HCT116 (cell line): ENCODE results near the gene ELMO2. TPM values are rescaled to one million over a fixed set of nuclear protein-coding genes. Genes with fewer than 3 reads are reported as not detected.
A peak's percentile ranks its signal among the peaks of the same experiment; 100 is the strongest.

Source experiments
- ATAC-seq: fragments of 200-7000 bp; cut with Tn5 transposase; 2 replicates; pipeline ENCODE4 v1.9.1; 2020; ENCODE audit warnings: mild to moderate bottlenecking, moderate library complexity
- BruUV-seq: library from RNA; stranded (reverse); fragments of 400-500 nt; replicated peaks from 2 replicates; lab custom pipeline; 2021; lab: Mats Ljungman, UMichigan
- CTCF ChIA-PET: fragments of 300-600 bp; sonication (Branson Sonifier 250); formaldehyde crosslinking; loops from one replicate; lab custom pipeline; 2021; ENCODE audit warnings: antibody characterized with exemption; lab: Charles Lee
- POLR2A ChIA-PET: fragments of 300-600, 350-600 bp; sonication (Branson Sonifier 250); formaldehyde crosslinking; loops from one replicate; lab custom pipeline; 2021; ENCODE audit warnings: antibody characterized with exemption; lab: Charles Lee
- RAD21 ChIA-PET, 2 experiments: fragments of 300-600 bp; sonication (Branson Sonifier 250); formaldehyde crosslinking; loops; one replicate each; lab custom pipeline; 2023; ENCODE audit warnings: low total read pairs in 2 of 2; ENCODE audit not compliant: uncharacterized antibody in 2 of 2, unreplicated experiment in 2 of 2, low non-redundant PET in 1 of 2; lab: Charles Lee
- DNase-seq: peaks from one replicate; pipeline ENCODE4 v3.0.0-alpha.2; 2010; ENCODE audit warnings: low read depth, low spot score
- H2AFZ ChIP-seq: fragments of 200-600 bp; shearing (Covaris generic), sonication (generic); 2 replicates; pipeline ENCODE4 v1.6.1; 2017; ENCODE audit warnings: low read depth, mixed run types, mixed read lengths, antibody characterized with exemption, low read length; ENCODE audit not compliant: poor library complexity, severe bottlenecking
- H3K27ac ChIP-seq: 2 replicates; pipeline ENCODE4 v1.5.1; 2012; ENCODE audit warnings: low read depth, low read length
- H3K27me3 ChIP-seq: fragments of 200-600 bp; sonication (generic); 2 replicates; pipeline ENCODE4 v1.6.1; 2016; ENCODE audit warnings: mixed run types, low read length, mixed read lengths; ENCODE audit not compliant: insufficient read depth
- H3K36me3 ChIP-seq, 2 experiments: fragments of 200-500 bp in 1 of 2; fragments of 200-600 bp in 1 of 2; sonication (Bioruptor generic) in 1 of 2; sonication (generic) in 1 of 2; 2 replicates each; pipeline versions ENCODE4 v1.5.1 to v1.6.1; 2014 to 2016; ENCODE audit warnings: low read length in 2 of 2, inconsistent platforms in 1 of 2, mixed read lengths in 1 of 2, mixed run types in 1 of 2; ENCODE audit not compliant: insufficient read depth in 2 of 2, control insufficient read depth in 1 of 2
- H3K4me1 ChIP-seq, 2 experiments: fragments of 200-600 bp in 1 of 2; sonication (generic) in 1 of 2; 2 replicates each; pipeline versions ENCODE4 v1.5.1 to v1.6.1; 2012 to 2017; ENCODE audit warnings: low read length in 2 of 2, inconsistent platforms in 1 of 2, mild to moderate bottlenecking in 1 of 2, mixed read lengths in 1 of 2, mixed run types in 1 of 2, moderate library complexity in 1 of 2; ENCODE audit not compliant: insufficient read depth in 2 of 2, control insufficient read depth in 1 of 2
- H3K4me2 ChIP-seq: fragments of 200-600 bp; sonication (generic); 2 replicates; pipeline ENCODE4 v1.6.1; 2017; ENCODE audit warnings: mixed run types, low read length, mixed read lengths
- H3K4me3 ChIP-seq, 2 experiments: fragments of 200-600 bp in 1 of 2; sonication (generic) in 1 of 2; replicated peaks in 1 of 2; 2 replicates each; pipeline ENCODE4 v1.5.1; 2011 to 2016; ENCODE audit warnings: low read length in 2 of 2, control low read depth in 1 of 2, low read depth in 1 of 2, mild to moderate bottlenecking in 1 of 2, mixed read lengths in 1 of 2, mixed run types in 1 of 2
- H3K79me2 ChIP-seq: fragments of 200-600 bp; sonication (generic); 2 replicates; pipeline ENCODE4 v1.6.1; 2017; ENCODE audit warnings: mild to moderate bottlenecking, mixed run types, low read length, moderate library complexity, mixed read lengths; ENCODE audit not compliant: insufficient read depth
- H3K9ac ChIP-seq: fragments of 200-600 bp; sonication (generic); 2 replicates; pipeline ENCODE4 v1.6.1; 2016; ENCODE audit warnings: low read length, mixed read lengths
- H3K9me2 ChIP-seq: fragments of 200-600 bp; sonication (generic), shearing (Covaris generic); 2 replicates; pipeline ENCODE4 v1.6.1; 2017; ENCODE audit warnings: mixed run types, mild to moderate bottlenecking, moderate library complexity; ENCODE audit not compliant: insufficient read depth
- H3K9me3 ChIP-seq, 2 experiments: fragments of 200-500 bp in 1 of 2; fragments of 200-600 bp in 1 of 2; sonication (Bioruptor generic) in 1 of 2; sonication (generic) in 1 of 2; 2 replicates each; pipeline ENCODE4 v1.6.1; 2014 to 2017; ENCODE audit warnings: low read length in 2 of 2, mixed read lengths in 2 of 2, inconsistent platforms in 1 of 2, low read depth in 1 of 2, mild to moderate bottlenecking in 1 of 2, mixed run types in 1 of 2, moderate library complexity in 1 of 2; ENCODE audit not compliant: control insufficient read depth in 1 of 2, insufficient read depth in 1 of 2
- H4K20me1 ChIP-seq: fragments of 200-600 bp; sonication (generic), shearing (Covaris generic); 2 replicates; pipeline ENCODE4 v1.6.1; 2017; ENCODE audit warnings: mixed run types, mild to moderate bottlenecking, moderate library complexity; ENCODE audit not compliant: insufficient read depth
- ATF3 ChIP-seq: IDR thresholded peaks from 2 replicates; pipeline ENCODE4 v1.6.1; 2012
- CBX3 ChIP-seq: IDR thresholded peaks from 2 replicates; pipeline ENCODE4 v1.6.1; 2012; ENCODE audit warnings: low read depth
- CEBPB ChIP-seq: IDR thresholded peaks from 2 replicates; pipeline ENCODE4 v1.6.1; 2012; ENCODE audit warnings: low read depth
- EGR1 ChIP-seq: IDR thresholded peaks from 2 replicates; pipeline ENCODE4 v1.6.1; 2012; ENCODE audit warnings: low read depth
- ELF1 ChIP-seq: IDR thresholded peaks from 2 replicates; pipeline ENCODE4 v1.6.1; 2012; ENCODE audit warnings: low read depth, borderline replicate concordance
- EZH2 ChIP-seq: fragments of 200-600 bp; sonication (generic); IDR thresholded peaks from 2 replicates; pipeline ENCODE4 v1.6.1; 2017; ENCODE audit warnings: antibody characterized with exemption, mixed run types
- FOSL1 ChIP-seq: IDR thresholded peaks from 2 replicates; pipeline ENCODE4 v1.6.1; 2012; ENCODE audit warnings: low read depth
- JUND ChIP-seq: IDR thresholded peaks from 2 replicates; pipeline ENCODE4 v1.6.1; 2012
- MAX ChIP-seq: IDR thresholded peaks from 2 replicates; pipeline ENCODE4 v1.6.1; 2012
- POLR2A ChIP-seq: IDR thresholded peaks from 2 replicates; pipeline ENCODE4 v1.7.0; 2011; ENCODE audit warnings: borderline replicate concordance; ENCODE audit not compliant: insufficient read depth, insufficient read length; ENCODE audit errors: extremely low read depth
- POLR2AphosphoS5 ChIP-seq: IDR thresholded peaks from 2 replicates; pipeline ENCODE4 v1.6.1; 2011; ENCODE audit warnings: mild to moderate bottlenecking, low read depth, low read length, moderate library complexity
- RAD21 ChIP-seq: IDR thresholded peaks from 2 replicates; pipeline ENCODE4 v1.6.1; 2012; ENCODE audit warnings: low read depth, mild to moderate bottlenecking
- REST ChIP-seq: IDR thresholded peaks from 2 replicates; pipeline ENCODE4 v1.6.1; 2012; ENCODE audit warnings: low read depth
- SIN3A ChIP-seq: IDR thresholded peaks from 2 replicates; pipeline ENCODE4 v1.6.1; 2012; ENCODE audit warnings: low read depth
- TCF7L2 ChIP-seq: IDR thresholded peaks from 2 replicates; pipeline ENCODE4 v1.7.0; 2011; ENCODE audit warnings: borderline replicate concordance, inconsistent platforms; ENCODE audit not compliant: insufficient read depth, insufficient read length; ENCODE audit errors: extremely low read depth
- YY1 ChIP-seq: IDR thresholded peaks from 2 replicates; pipeline ENCODE4 v1.6.1; 2011; ENCODE audit warnings: low read length, low read depth, moderate library complexity, mild to moderate bottlenecking; ENCODE audit not compliant: insufficient replicate concordance; ENCODE audit errors: extremely low read depth
- ZNF274 ChIP-seq: fragments of 200-500 bp; sonication (Bioruptor generic); IDR thresholded peaks from 2 replicates; pipeline ENCODE4 v1.6.1; 2014; ENCODE audit warnings: mild to moderate bottlenecking, low read depth, low read length, inconsistent platforms
- intact Hi-C: fragments of 100-400 bp; cut with micrococcal nuclease; formaldehyde crosslinking; loops from 2 replicates; pipeline ENCODE4 v1.10.0; 2022
- total RNA-seq: library from RNA; stranded (reverse); gene quantifications from one replicate; pipeline ENCODE4 v1.2.1, GENCODE V29; 2021; ENCODE audit not compliant: unreplicated experiment

The ELMO2 gene
- total RNA-seq, 1 experiment from 2014 or later = 22.9 TPM

GRCh38 chr20:46423342-46423741 lies 16.9 kb upstream of the ELMO2 start:
- no peaks in the 10 kb centered on the region for H3K36me3 ChIP-seq
- ATAC-seq (0 out of 2 replicates have a peak, but pooled peaks have one; percentile 53), DNase-seq (no peak)
- H3K9me3 ChIP-seq = no peaks in the 10 kb centered on the region
- ChIA-PET RAD21 (no interaction called here), CTCF (interaction anchor here (1.4 kb wide), 1 partner anchor 15 kb away, joined by 6 read pairs; no protein-coding TSS in a partner anchor), POLR2A (interaction anchor here (1.9 kb wide), 1 partner anchor 16 kb away, joined by 4 read pairs; the partner anchor contains the start of gene ELMO2)
- intact Hi-C loops = no loop called here
- H3K4me3 ChIP-seq = no peak overlapping the region
- no peak overlapping the region for H3K9ac ChIP-seq
- no peaks in the 10 kb centered on the region for H3K9me2 ChIP-seq
- H3K4me2 ChIP-seq = no peak overlapping the region
- peaks cover 69% of the 10 kb centered on the region for H3K27me3 ChIP-seq
- no peaks in the 10 kb centered on the region for H3K79me2 ChIP-seq
- no peaks in the 10 kb centered on the region for H4K20me1 ChIP-seq
- H3K27ac ChIP-seq = no peak overlapping the region
- no peak overlapping the region for H2AFZ ChIP-seq
- BruUV-seq = no TSS peak
- TF ChIP-seq CBX3 (no peak), SIN3A (no peak), POLR2A (no peak), MAX (no peak), ZNF274 (no peak), RAD21 (no peak), YY1 (no peak), POLR2AphosphoS5 (no peak), EGR1 (no peak), CEBPB (no peak)
- no peaks in the 10 kb centered on the region for H3K4me1 ChIP-seq

- Histone ChIP-seq H3K4me3 (no peak overlapping the region), H3K4me1 (no peaks in the 10 kb centered on the region), H3K27me3 (peaks cover 56% of the 10 kb centered on the region), H3K27ac (no peak overlapping the region), H3K9me3 (no peaks in the 10 kb centered on the region), H3K79me2 (no peaks in the 10 kb centered on the region), H3K9me2 (no peaks in the 10 kb centered on the region), H4K20me1 (no peaks in the 10 kb centered on the region), H2AFZ (no peak overlapping the region), H3K36me3 (no peaks in the 10 kb centered on the region), H3K4me2 (no peak overlapping the region), H3K9ac (no peak overlapping the region)
- no peak for DNase-seq
- ChIA-PET CTCF (no interaction called here), POLR2A (no interaction called here), RAD21 (no interaction called here)
- ATAC-seq = no peak
- BruUV-seq = no TSS peak
- intact Hi-C loops = no loop called here
- TF ChIP-seq EZH2 (no peak), TCF7L2 (no peak), MAX (no peak), FOSL1 (no peak), JUND (no peak), YY1 (no peak), CEBPB (no peak), ZNF274 (no peak), REST (no peak), ELF1 (no peak), POLR2AphosphoS5 (no peak), ATF3 (no peak), POLR2A (no peak), EGR1 (no peak)
These were observed 14.5 kb upstream of the ELMO2 start for GRCh38 chr20:46420878-46421277.
